GM12873 (cell line): Measurements from ENCODE around the gene ETV6.
A peak's percentile ranks its signal among the peaks of the same experiment; 100 is the strongest.

Source experiments
- CTCF ChIP-seq: IDR thresholded peaks from 2 replicates; pipeline ENCODE4 v1.5.1; 2012; ENCODE audit warnings: low read depth, mild to moderate bottlenecking, moderate library complexity, low read length, control low read depth; ENCODE audit not compliant: insufficient read depth; ENCODE audit errors: missing control alignments

The ETV6 gene

DNA sequence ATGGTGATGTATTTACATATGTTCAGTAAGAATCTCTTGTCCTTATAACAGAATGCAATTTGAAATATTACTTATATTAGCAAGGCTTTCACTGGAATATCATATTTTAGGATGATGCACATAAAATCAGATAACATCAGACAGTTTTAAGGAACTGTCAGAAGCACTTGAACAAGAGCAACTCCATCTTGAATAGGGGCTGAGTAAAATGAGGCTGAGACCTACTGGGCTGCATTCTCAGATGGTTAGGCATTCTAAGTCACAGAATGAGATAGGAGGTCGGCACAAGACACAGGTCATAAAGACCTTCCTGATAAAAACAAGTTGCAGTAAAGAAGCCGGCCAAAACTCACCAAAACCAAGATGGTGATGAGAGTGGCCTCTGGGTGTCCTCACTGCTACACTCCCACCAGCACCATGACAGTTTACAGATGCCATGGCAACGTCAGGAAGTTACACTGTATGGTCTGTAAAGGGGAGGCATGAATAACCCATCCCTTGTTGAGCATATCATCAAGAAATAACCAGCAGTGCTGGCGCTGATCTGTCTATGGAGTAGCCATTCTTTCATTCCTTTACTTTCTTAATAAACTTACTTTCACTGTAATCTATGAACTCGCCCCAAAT is 27.6 kb upstream of the ETV6 start:
- TF ChIP-seq CTCF, result no peak

GRCh38 chr12:11622876-11623281 is 26.6 kb upstream of the ETV6 start:
- TF ChIP-seq CTCF, result peak; percentile 20

GRCh38 chr12:11623382-11623781 is 26.1 kb upstream of the ETV6 start:
- no peak for TF ChIP-seq CTCF

DNA sequence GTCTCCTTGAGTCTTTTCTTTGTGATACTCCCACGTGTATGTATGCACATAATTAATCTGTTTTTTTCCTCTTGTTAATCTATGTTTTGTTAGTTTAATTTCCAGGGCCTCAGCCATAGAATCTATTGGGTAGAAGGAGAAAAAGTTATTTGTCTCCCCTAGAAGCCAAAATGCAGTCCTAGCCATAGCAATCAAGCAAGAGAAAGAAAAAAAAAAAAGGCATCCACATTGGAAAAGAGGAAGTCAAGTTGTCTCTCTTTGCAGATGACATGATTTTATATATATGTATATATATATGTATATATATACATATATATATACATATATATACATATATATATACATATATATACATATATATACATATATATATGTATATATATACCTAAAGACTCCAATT is 25.4 kb upstream of the ETV6 start:
- no peak for TF ChIP-seq CTCF

GRCh38 chr12:11628353-11628752 is 21.1 kb upstream of the ETV6 start:
- no peak for TF ChIP-seq CTCF

DNA sequence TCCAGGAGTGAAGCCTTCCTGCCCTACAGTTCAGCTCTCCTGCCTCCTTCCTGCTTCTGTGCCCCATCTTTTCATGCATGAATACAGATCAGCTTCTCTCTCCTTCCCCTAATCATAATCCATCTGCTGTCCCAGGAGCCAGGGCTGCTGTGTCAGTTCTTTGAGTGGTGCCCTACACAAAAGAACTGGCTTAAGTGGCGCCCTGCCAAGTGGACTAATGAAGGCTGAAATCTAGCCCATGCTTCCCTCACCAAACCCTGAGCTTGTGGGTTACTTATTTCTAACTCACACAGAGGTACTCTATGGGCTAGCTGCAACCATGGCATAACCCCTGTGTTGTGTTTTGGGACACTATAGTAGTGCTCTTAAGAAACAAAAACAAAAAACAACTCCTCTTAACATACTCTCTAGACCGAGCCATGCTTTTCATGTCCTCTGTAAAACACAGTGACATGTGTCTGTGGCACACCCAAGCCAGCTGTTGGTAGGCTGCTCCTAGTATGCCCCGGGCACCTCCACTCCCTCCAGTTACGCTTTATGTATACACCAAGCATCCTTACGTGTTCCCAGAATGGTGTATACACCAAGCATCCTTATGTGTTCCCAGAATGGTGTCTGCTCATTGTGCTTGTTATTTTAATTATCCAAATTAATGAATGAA is 19.3 kb upstream of the ETV6 start:
- no peak for TF ChIP-seq CTCF

- no peak for TF ChIP-seq CTCF
Measured at GRCh38 chr12:11631288-11631687, 18.2 kb upstream of the ETV6 start.
